ENCODE measurements around the gene TMTC4. TPM values are rescaled to one million over a fixed set of nuclear protein-coding genes. Genes with fewer than 3 reads are reported as not detected.

TMTC4 gene
- total RNA-seq, 1 experiment from 2014 or later, result 15.1 TPM

GRCh38 chr13:100674872-100675660, 471 bp upstream of the TMTC4 start:
- Histone ChIP-seq H3K4me2 (ENCODE audit: low read length) (peak overlapping the region; percentile 87), H3K27me3 (ENCODE audit: low read length) (no peaks in the 10 kb centered on the region), H3K9me2 (replicated peaks; ENCODE audit: low read length) (no peaks in the 10 kb centered on the region), H3K27ac (ENCODE audit: low read length) (no peak overlapping the region), H3K36me3 (ENCODE audit: low read depth, low read length) (no peaks in the 10 kb centered on the region), H3K4me3 (ENCODE audit: low read length) (peak overlapping the region; percentile 73), H2AFZ (ENCODE audit: low read length) (peak overlapping the region; percentile 82), H3K79me2 (ENCODE audit: low read length) (peaks cover 18% of the 10 kb centered on the region), H3K4me1 (ENCODE audit: insufficient read depth, low read length) (peaks cover 16% of the 10 kb centered on the region; the same call in 1 of the 2 replicates), H3K9ac (ENCODE audit: low read length) (peak overlapping the region; percentile 66), H4K20me1 (ENCODE audit: low read length) (no peaks in the 10 kb centered on the region), H3F3A (ENCODE audit: low read length, unreplicated experiment) (no peaks in the 10 kb centered on the region), H3K9me3 (ENCODE audit: low read length) (no peaks in the 10 kb centered on the region)
- intact Hi-C loops (cut with micrococcal nuclease), result loop anchor here (1.0 kb wide), 1 partner anchor 42 kb away; no protein-coding TSS in a partner anchor
- BruUV-seq (replicated peaks), result TSS peak; percentile 56
- ChIA-PET POLR2A (ENCODE audit: unreplicated experiment) (interaction anchor here (0.6 kb wide), 1 partner anchor 42 kb away, joined by 3 read pairs; no protein-coding TSS in a partner anchor), CTCF (interaction anchor here (0.7 kb wide), 1 partner anchor 17 kb away, joined by 3 read pairs; no protein-coding TSS in a partner anchor)
- TF ChIP-seq EZH2phosphoT487 (IDR thresholded peaks at IDR 0.05; ENCODE audit: borderline replicate concordance, low read length), result no peak
- no peak for TF ChIP-seq EZH2 (IDR thresholded peaks at IDR 0.05; ENCODE audit: low read length, unreplicated experiment)
- peak; percentile 17; the same call in 1 of the 2 replicates for TF ChIP-seq CTCF (conservative IDR thresholded peaks at IDR 0.05; ENCODE audit: low read depth, low read length)
- ATAC-seq (peak; percentile 91), DNase-seq (peak; percentile 94)

- peak overlapping the region; percentile 73 for H3K4me3 ChIP-seq (ENCODE audit: low read length)
- no TSS peak for BruUV-seq (replicated peaks)
- CTCF ChIA-PET, result no interaction called here
- H2AFZ ChIP-seq (ENCODE audit: low read length), result peak overlapping the region; percentile 65
- peak; percentile 47 for ATAC-seq
- H3K9ac ChIP-seq (ENCODE audit: low read length), result peak overlapping the region; percentile 66; the same call in 1 of the 2 replicates
- intact Hi-C loops (cut with micrococcal nuclease), result no loop called here
- H3F3A ChIP-seq (ENCODE audit: low read length, unreplicated experiment), result no peaks in the 10 kb centered on the region
- H3K79me2 ChIP-seq (ENCODE audit: low read length), result peaks cover 18% of the 10 kb centered on the region
- H3K27ac ChIP-seq (ENCODE audit: low read length), result peak overlapping the region; percentile 6; the same call in 1 of the 2 replicates
- no peaks in the 10 kb centered on the region for H3K9me2 ChIP-seq (replicated peaks; ENCODE audit: low read length)
- H3K27me3 ChIP-seq (ENCODE audit: low read length), result no peaks in the 10 kb centered on the region
- no peaks in the 10 kb centered on the region for H3K36me3 ChIP-seq (ENCODE audit: low read depth, low read length)
- H3K9me3 ChIP-seq (ENCODE audit: low read length), result no peaks in the 10 kb centered on the region
- H4K20me1 ChIP-seq (ENCODE audit: low read length), result no peaks in the 10 kb centered on the region
- peaks cover 16% of the 10 kb centered on the region; the same call in 1 of the 2 replicates for H3K4me1 ChIP-seq (ENCODE audit: insufficient read depth, low read length)
- TF ChIP-seq EZH2phosphoT487 (IDR thresholded peaks at IDR 0.05; ENCODE audit: borderline replicate concordance, low read length), result no peak
- TF ChIP-seq EZH2 (IDR thresholded peaks at IDR 0.05; ENCODE audit: low read length, unreplicated experiment), result no peak
- no peak for TF ChIP-seq CTCF (conservative IDR thresholded peaks at IDR 0.05; ENCODE audit: low read depth, low read length)
- POLR2A ChIA-PET (ENCODE audit: unreplicated experiment), result interaction anchor here (0.6 kb wide), 1 partner anchor 1336 kb away, joined by 7 read pairs; no protein-coding TSS in a partner anchor
- peak overlapping the region; percentile 81 for H3K4me2 ChIP-seq (ENCODE audit: low read length)
- DNase-seq, result peak; percentile 70
Observed at GRCh38 chr13:100673713-100674571, 653 bp downstream of the TMTC4 start.

Measured in PC-3 (cell line).